HepG2 (cell line): ENCODE measurements around the gene PLG. TPM values are rescaled to one million over a fixed set of nuclear protein-coding genes. Genes with fewer than 3 reads are reported as not detected.
A peak's percentile ranks its signal among the peaks of the same experiment; 100 is the strongest.

Source experiments
- ATAC-seq: fragments of 200-7000 bp; cut with Tn5 transposase; 3 replicates; pipeline ENCODE4 v1.9.1; 2020; ENCODE audit warnings: mild to moderate bottlenecking, moderate library complexity
- BruUV-seq: library from RNA; stranded (reverse); fragments of 400-500 nt; replicated peaks from 2 replicates; lab custom pipeline; 2021; lab: Mats Ljungman, UMichigan
- CTCF ChIA-PET: fragments of 300-600 bp; formaldehyde crosslinking; extraction: SDS; loops from one replicate; lab custom pipeline; 2021; ENCODE audit warnings: low total read pairs, inconsistent platforms, low intra/inter-chr PET ratio; lab: Yijun Ruan, JAX
- POLR2A ChIA-PET: fragments of 350-600 bp; sonication (Branson Sonifier 250); formaldehyde crosslinking; loops from one replicate; lab custom pipeline; 2020; ENCODE audit warnings: antibody characterized with exemption, inconsistent platforms; lab: Yijun Ruan, JAX
- DNase-seq: peaks from one replicate; pipeline ENCODE4 v3.0.0-alpha.2; 2015; ENCODE audit warnings: low spot score
- FAIRE-seq: peaks from 3 replicates; lab custom pipeline; 2011; peaks lifted over from hg19 to GRCh38; lab: Jason Lieb, UNC
- H2AFZ ChIP-seq: one replicate; pipeline ENCODE4 v1.6.1; 2011; ENCODE audit warnings: low read length, inconsistent platforms
- H3K27ac ChIP-seq: fragments of 300-600 bp; 3 replicates; pipeline ENCODE4 v1.8.0; 2011; ENCODE audit warnings: mixed run types, mild to moderate bottlenecking, mixed read lengths, low read length, inconsistent platforms; ENCODE audit not compliant: insufficient read depth; ENCODE audit errors: extremely low read length
- H3K27me3 ChIP-seq, 2 experiments: fragments of 200-600 bp in 1 of 2; 2 replicates in 1 of 2; 3 replicates in 1 of 2; pipeline versions ENCODE4 v1.6.0 to v1.8.0; 2011; ENCODE audit warnings: low read length in 2 of 2, mild to moderate bottlenecking in 2 of 2, moderate library complexity in 2 of 2, inconsistent platforms in 1 of 2; ENCODE audit not compliant: insufficient read depth in 2 of 2, control insufficient read depth in 1 of 2
- H3K36me3 ChIP-seq, 2 experiments: fragments of 200-600 bp in 1 of 2; replicated peaks in 1 of 2; 2 replicates in 1 of 2; 3 replicates in 1 of 2; pipeline versions ENCODE4 v1.5.1 to v1.8.0; 2011; ENCODE audit warnings: low read length in 2 of 2, inconsistent platforms in 1 of 2; ENCODE audit not compliant: insufficient read depth in 2 of 2, control insufficient read depth in 1 of 2
- H3K4me1 ChIP-seq: 2 replicates; pipeline ENCODE4 v1.5.1; 2012; ENCODE audit warnings: low read length, inconsistent platforms; ENCODE audit not compliant: insufficient read depth
- H3K4me2 ChIP-seq: 2 replicates; pipeline ENCODE4 v1.6.0; 2011; ENCODE audit warnings: low read depth, low read length, inconsistent platforms
- H3K4me3 ChIP-seq, 3 experiments: fragments of 200-600 bp in 1 of 3; sonication (generic), shearing (Covaris generic) in 1 of 3; replicated peaks in 1 of 3; 2 replicates each; pipeline ENCODE4 v1.5.1; 2011 to 2016; ENCODE audit warnings: low read length in 3 of 3, inconsistent platforms in 2 of 3, low read depth in 2 of 3, mild to moderate bottlenecking in 2 of 3, control low read depth in 1 of 3, mixed read lengths in 1 of 3; ENCODE audit not compliant: insufficient read depth in 1 of 3
- H3K79me2 ChIP-seq: one replicate; pipeline ENCODE4 v1.6.1; 2011; ENCODE audit warnings: low read length, inconsistent platforms; ENCODE audit not compliant: insufficient read depth
- H3K9ac ChIP-seq: 2 replicates; pipeline ENCODE4 v1.6.0; 2011; ENCODE audit warnings: mild to moderate bottlenecking, low read depth, low read length, inconsistent platforms; ENCODE audit not compliant: insufficient read depth
- H3K9me3 ChIP-seq: 2 replicates; pipeline ENCODE4 v1.5.1; 2012; ENCODE audit warnings: mild to moderate bottlenecking, low read length
- H4K20me1 ChIP-seq: 2 replicates; pipeline ENCODE4 v1.6.0; 2011; ENCODE audit warnings: inconsistent platforms, mild to moderate bottlenecking, low read length, moderate library complexity; ENCODE audit not compliant: insufficient read depth
- MAFF ChIP-seq: IDR thresholded peaks from 2 replicates; pipeline ENCODE4 v1.6.1; 2011; ENCODE audit warnings: low read depth, low read length, improper control_type of control experiment
- MAFK ChIP-seq, 2 experiments: IDR thresholded peaks in 1 of 2; conservative IDR thresholded peaks in 1 of 2; 2 replicates each; pipeline ENCODE4 v1.6.1; 2011; ENCODE audit warnings: improper control_type of control experiment in 2 of 2, low read length in 2 of 2
- MXD3 ChIP-seq: IDR thresholded peaks from 2 replicates; pipeline ENCODE4 v1.6.1; 2016; ENCODE audit warnings: mild to moderate bottlenecking, missing biosample characterization, missing genetic modification reagents
- NKX3-1 ChIP-seq: sonication (generic); formaldehyde crosslinking; IDR thresholded peaks from 2 replicates; pipeline ENCODE4 v1.5.0; 2020; ENCODE audit warnings: missing genetic modification reagents
- RCOR2 ChIP-seq: IDR thresholded peaks from 2 replicates; pipeline ENCODE4 v1.6.1; 2016; ENCODE audit warnings: missing biosample characterization, missing genetic modification reagents
- REXO4 ChIP-seq: sonication (generic); formaldehyde crosslinking; IDR thresholded peaks from 2 replicates; pipeline ENCODE4 v1.8.0; 2022; ENCODE audit warnings: missing genetic modification reagents, mild to moderate bottlenecking, borderline replicate concordance
- SALL1 ChIP-seq: sonication (generic); formaldehyde crosslinking; IDR thresholded peaks from 2 replicates; pipeline ENCODE4 v1.8.0; 2022; ENCODE audit warnings: mild to moderate bottlenecking, missing genetic modification reagents
- SRSF1 ChIP-seq: fragments of 200-400 bp; formaldehyde crosslinking; optimal IDR thresholded peaks from 2 replicates; pipeline ENCODE3; 2017; ENCODE audit warnings: mild to moderate bottlenecking, low read depth, low read length, moderate library complexity
- ZBTB21 ChIP-seq: sonication (generic); formaldehyde crosslinking; IDR thresholded peaks from 2 replicates; pipeline ENCODE4 v1.4.0; 2020; ENCODE audit warnings: missing genetic modification reagents
- ZNF784 ChIP-seq: sonication (generic); formaldehyde crosslinking; IDR thresholded peaks from 2 replicates; pipeline ENCODE4 v1.5.1; 2020; ENCODE audit warnings: missing genetic modification reagents, mild to moderate bottlenecking, borderline replicate concordance
- ZNF800 ChIP-seq: sonication (generic); formaldehyde crosslinking; IDR thresholded peaks from 2 replicates; pipeline ENCODE4 v1.4.0; 2020; ENCODE audit warnings: missing genetic modification reagents
- WGBS: methylation state at CpG from one replicate; pipeline ENCODE4 v1.1.6; 2017; ENCODE audit warnings: low lambda C conversion rate; 5-methylcytosine and 5-hydroxymethylcytosine counted together
- in situ Hi-C: cut with HindIII; loops from 2 replicates; pipeline ENCODE4 v1.10.0; 2017; ENCODE audit warnings: low pct_unique_long_range_greater_than_20kb; ENCODE audit not compliant: extremely low pct_ligation_motif_present
- intact Hi-C: fragments of 100-400 bp; cut with micrococcal nuclease; formaldehyde crosslinking; loops from one replicate; pipeline ENCODE4 v1.10.0; 2022; ENCODE audit not compliant: unreplicated experiment
- polyA plus RNA-seq, 8 experiments: library from polyadenylated mRNA; depleted of rRNA in 3 of 8; stranded (reverse) in 7 of 8; unstranded in 1 of 8; fragments of >200 nt; fragmentation: Illumina TruSeq in 4 of 8; extraction: Trizol in 4 of 8; gene quantifications; 2 replicates each; pipeline versions ENCODE4 v1.2.1 to v1.2.3, GENCODE V29; 2011 to 2016; ENCODE audit warnings: low read depth in 4 of 8, missing spikeins in 1 of 8, mixed read lengths in 1 of 8; ENCODE audit not compliant: insufficient read depth in 1 of 8
- total RNA-seq, 5 experiments: library from RNA; depleted of rRNA; stranded (reverse); fragments of >200 nt; fragmentation: Illumina TruSeq; extraction: Trizol; gene quantifications; 2 replicates each; pipeline ENCODE4 v1.2.3, GENCODE V29; 2016; ENCODE audit warnings: low read depth in 1 of 5

Gene PLG
- total and polyA plus RNA-seq, 2 of the 13 experiments (the other 11 are each of a cell fraction or from before 2014, with no cell fraction given) = 1.7 to 10.7 TPM

- ATAC-seq (no peak), FAIRE-seq (no peak), DNase-seq (no peak)
- ChIA-PET CTCF (interaction anchor here (2.0 kb wide), 1 partner anchor 636 kb away, joined by 4 read pairs; no protein-coding TSS in a partner anchor), POLR2A (no interaction called here)
- intact Hi-C loops = loop anchor here (5.0 kb wide), 1 partner anchor 198 kb away; no protein-coding TSS in a partner anchor
- H3K9me3 ChIP-seq = no peaks in the 10 kb centered on the region
- H3K4me3 ChIP-seq = no peak overlapping the region
- H3K27me3 ChIP-seq = no peaks in the 10 kb centered on the region
- in situ Hi-C loops = loop anchor here (25.0 kb wide), 1 partner anchor 628 kb away; no protein-coding TSS in a partner anchor
- TF ChIP-seq ZNF784 (CRISPR knock-in tag) (no peak), ZNF800 (CRISPR knock-in tag) (no peak), MXD3 (CRISPR knock-in tag) (no peak), REXO4 (CRISPR knock-in tag) (no peak), ZBTB21 (no peak), RCOR2 (CRISPR knock-in tag) (no peak), MAFF (peak; percentile 86), NKX3-1 (CRISPR knock-in tag) (no peak), MAFK (conservative IDR thresholded peaks at IDR 0.05 in 1 of 2, IDR thresholded peaks at IDR 0.05 in 1 of 2; ENCODE audit: low read length in 2 of 2) (peak; percentile 88 to 92), SRSF1 (no peak), SALL1 (CRISPR knock-in tag) (no peak)
- no peaks in the 10 kb centered on the region for H3K4me1 ChIP-seq
- no peak overlapping the region for H3K9ac ChIP-seq
- H3K4me2 ChIP-seq = no peak overlapping the region
- H3K27ac ChIP-seq = no peak overlapping the region
- no peaks in the 10 kb centered on the region for H3K79me2 ChIP-seq
- WGBS = 54% methylated on average over 1 of the region's 1 CpG
- no TSS peak for BruUV-seq
- no peak overlapping the region for H2AFZ ChIP-seq
- no peaks in the 10 kb centered on the region for H4K20me1 ChIP-seq
- no peaks in the 10 kb centered on the region for H3K36me3 ChIP-seq
Measured at GRCh38 chr6:160734627-160735026, 32.6 kb downstream of the PLG start.
